Adrenal gland (tissue), 12 donors: ENCODE results near the gene SLC47A2. TPM values are rescaled to one million over a fixed set of nuclear protein-coding genes. Genes with fewer than 3 reads are reported as not detected.

ENCODE experiments used
- DNase-seq, 7 donors: peaks; one replicate each; pipeline ENCODE4 v3.0.0-alpha.2; 2019 to 2020
- H3K27ac ChIP-seq, 5 donors: fragments of 200-600 bp; sonication (generic) in 4 of 5; 1 replicate in 3 of 5; 2 replicates in 2 of 5; pipeline versions ENCODE4 v1.5.1 to v1.8.0; 2016 to 2020; ENCODE audit warnings: mild to moderate bottlenecking in 1 of 5
- H3K27me3 ChIP-seq: fragments of 200-600 bp; 2 replicates; pipeline ENCODE4 v1.8.0; 2021
- H3K36me3 ChIP-seq, 2 donors: fragments of 200-600 bp; replicated peaks in 1 of 2; 1 replicate in 1 of 2; 2 replicates in 1 of 2; pipeline versions ENCODE4 v1.5.1 to v1.8.0; 2018 to 2022
- H3K4me1 ChIP-seq, 2 donors: fragments of 200-600 bp; replicated peaks in 1 of 2; 1 replicate in 1 of 2; 2 replicates in 1 of 2; pipeline versions ENCODE4 v1.5.1 to v1.8.0; 2018 to 2021
- H3K4me3 ChIP-seq, 4 donors: fragments of 200-600 bp; sonication (generic) in 3 of 4; one replicate each; pipeline ENCODE4 v1.5.1; 2016 to 2018
- H3K9me3 ChIP-seq, 3 donors: fragments of 200-600 bp; sonication (generic) in 1 of 3; replicated peaks in 1 of 3; 1 replicate in 2 of 3; 2 replicates in 1 of 3; pipeline versions ENCODE4 v1.5.1 to v1.8.0; 2016 to 2021
- POLR2A ChIP-seq, 2 donors: fragments of 450-650 bp; IDR thresholded peaks; one replicate each; pipeline ENCODE4 v1.6.1; 2017; ENCODE audit warnings: antibody characterized with exemption in 2 of 2, mild to moderate bottlenecking in 2 of 2, moderate library complexity in 1 of 2
- WGBS, 4 donors: extraction: QIAGEN DNeasy Blood & Tissue Kit in 2 of 4; methylation state at CpG; one replicate each; pipeline versions ENCODE4 v1.1.5 to v1.1.7; 2013 to 2017; 5-methylcytosine and 5-hydroxymethylcytosine counted together
- intact Hi-C, 2 donors: fragments of 100-400 bp; cut with DNase I; formaldehyde crosslinking; loops; one replicate each; pipeline versions ENCODE4 v1.14.1 to v1.15.0; 2022 to 2023
- polyA plus RNA-seq, 3 donors: library from polyadenylated mRNA; stranded (reverse); fragments of 200-250 nt in 2 of 3; fragments of 350-450 nt in 1 of 3; fragmentation: Illumina TruSeq in 1 of 3; extraction: RNeasy Lipid Tissue Mini Kit (QIAGEN cat#74804) in 1 of 3; gene quantifications; one replicate each; pipeline ENCODE4 v1.2.3, GENCODE V29; 2013 to 2014
- total RNA-seq, 9 donors: library from RNA; depleted of rRNA in 4 of 9; stranded (reverse); fragments of >200 nt in 4 of 9; fragments of 120-200 nt in 1 of 9; fragmentation: NEBNext Ultra II Directional in 1 of 9; extraction: Animal tissue kit (Norgen Biotek cat#: 25700) in 1 of 9; gene quantifications; one replicate each; pipeline versions ENCODE4 v1.1.0 to v1.2.4, GENCODE V29; 2013 to 2023
- TF ChIP-seq, protein P1 (sequence below), 6 experiments: fragments of 450-650 bp in 4 of 6; fragments of 200-600 bp in 2 of 6; sonication (generic) in 1 of 6; IDR thresholded peaks; 1 replicate in 5 of 6; 2 replicates in 1 of 6; pipeline versions ENCODE4 v1.5.1 to v1.8.0; 2016 to 2021; ENCODE audit warnings: antibody characterized with exemption in 6 of 6, mild to moderate bottlenecking in 2 of 6, moderate library complexity in 1 of 6
- donor health status: healthy with polysubstance abuse.
- donor health status: Bipolar disorder and iron deficiency.
- donor health status: DM: yes; HTN: yes; CAD: no.
- donor health status: DM: no; HTN: no; CAD: no.
- donor health status: DM: no; HTN: no; CAD: no.
- donor health status: DM: yes; HTN: yes; CAD: no.

SLC47A2 gene
- total and polyA plus RNA-seq, 12 donors, result 0.10 to 1.3 (median 0.32) TPM; not detected in 8

DNA sequence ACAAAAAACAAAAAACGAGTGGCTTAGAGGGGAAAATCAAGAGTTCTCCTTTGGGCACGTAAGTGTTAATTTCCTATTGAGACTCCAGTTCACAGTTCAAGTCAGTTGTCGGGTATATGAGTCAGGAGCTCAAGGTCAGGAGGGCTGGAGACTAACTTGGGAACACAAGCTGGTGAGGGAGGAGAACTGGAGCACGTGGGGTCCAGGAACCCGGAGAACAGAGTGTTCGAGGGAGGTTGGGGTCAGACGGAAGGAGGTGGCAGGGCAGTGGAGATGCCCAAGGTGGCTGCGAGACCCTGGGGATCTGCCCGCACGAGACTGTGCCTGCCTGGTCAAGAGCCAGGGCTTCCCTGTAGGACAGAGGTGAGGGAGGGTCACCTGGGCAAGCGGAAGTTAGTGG is 19.7 kb upstream of the SLC47A2 start:
- Histone ChIP-seq H3K4me3 (no peak overlapping the region), H3K36me3 (no peaks in the 10 kb centered on the region), H3K9me3 (no peaks in the 10 kb centered on the region), H3K4me1 (peaks cover 12 to 14% of the 10 kb centered on the region in 2 donors), H3K27ac (peak overlapping the region in 3 of 5 donors; percentile 2 to 77 (median 6)), H3K27me3 (no peaks in the 10 kb centered on the region)
- intact Hi-C loops, result no loop called here
- no peak for TF ChIP-seq POLR2A (IDR thresholded peaks at IDR 0.05)
- TF ChIP-seq, protein P1, sequence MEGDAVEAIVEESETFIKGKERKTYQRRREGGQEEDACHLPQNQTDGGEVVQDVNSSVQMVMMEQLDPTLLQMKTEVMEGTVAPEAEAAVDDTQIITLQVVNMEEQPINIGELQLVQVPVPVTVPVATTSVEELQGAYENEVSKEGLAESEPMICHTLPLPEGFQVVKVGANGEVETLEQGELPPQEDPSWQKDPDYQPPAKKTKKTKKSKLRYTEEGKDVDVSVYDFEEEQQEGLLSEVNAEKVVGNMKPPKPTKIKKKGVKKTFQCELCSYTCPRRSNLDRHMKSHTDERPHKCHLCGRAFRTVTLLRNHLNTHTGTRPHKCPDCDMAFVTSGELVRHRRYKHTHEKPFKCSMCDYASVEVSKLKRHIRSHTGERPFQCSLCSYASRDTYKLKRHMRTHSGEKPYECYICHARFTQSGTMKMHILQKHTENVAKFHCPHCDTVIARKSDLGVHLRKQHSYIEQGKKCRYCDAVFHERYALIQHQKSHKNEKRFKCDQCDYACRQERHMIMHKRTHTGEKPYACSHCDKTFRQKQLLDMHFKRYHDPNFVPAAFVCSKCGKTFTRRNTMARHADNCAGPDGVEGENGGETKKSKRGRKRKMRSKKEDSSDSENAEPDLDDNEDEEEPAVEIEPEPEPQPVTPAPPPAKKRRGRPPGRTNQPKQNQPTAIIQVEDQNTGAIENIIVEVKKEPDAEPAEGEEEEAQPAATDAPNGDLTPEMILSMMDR (IDR thresholded peaks at IDR 0.05), result no peak
- DNase-seq, result peak in 6 of 7 donors; percentile 79 to 88 (median 84)
- WGBS, 4 donors, result 22 to 48% (median 34%) methylated on average over 11 of the region's 11 CpGs

DNA sequence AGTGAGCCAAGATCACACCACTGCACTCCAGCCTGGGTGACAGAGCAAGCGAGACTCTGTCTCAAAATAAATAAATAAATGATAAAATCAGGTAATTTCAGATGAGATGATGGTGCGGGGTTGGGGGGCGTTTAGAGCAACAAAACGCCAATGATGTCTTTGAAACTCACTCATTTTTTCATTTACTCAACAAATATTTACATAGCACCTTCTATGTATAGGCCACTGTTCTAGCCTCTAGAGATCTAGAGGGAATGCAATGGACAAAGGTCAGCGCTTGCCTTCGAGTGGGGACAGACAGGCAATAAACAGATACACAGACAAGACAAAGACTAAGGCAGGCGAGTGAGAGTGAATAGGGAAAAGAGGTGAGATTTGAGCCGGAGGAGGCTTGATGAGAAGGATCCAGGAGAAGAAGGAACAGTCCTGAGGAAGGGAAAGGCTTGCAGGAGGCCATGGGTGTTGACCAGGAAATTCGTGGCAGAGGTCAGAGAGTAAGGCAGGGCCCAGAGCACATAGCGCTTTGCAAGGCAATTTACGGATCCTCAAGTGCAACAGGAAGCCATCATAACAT is 17.7 kb upstream of the SLC47A2 start:
- intact Hi-C loops, result no loop called here
- DNase-seq, result no peak
- TF ChIP-seq, protein P1 (IDR thresholded peaks at IDR 0.05), result no peak
- no peak for TF ChIP-seq POLR2A (IDR thresholded peaks at IDR 0.05)
- WGBS, 4 donors, result 74 to 88% (median 79%) methylated on average over 11 of the region's 11 CpGs
- H3K9me3 ChIP-seq, result no peaks in the 10 kb centered on the region
- no peak overlapping the region for H3K4me3 ChIP-seq
- no peak overlapping the region for H3K27ac ChIP-seq
- peaks cover 12 to 18% of the 10 kb centered on the region in 2 donors for H3K4me1 ChIP-seq
- no peaks in the 10 kb centered on the region for H3K36me3 ChIP-seq
- H3K27me3 ChIP-seq, result no peaks in the 10 kb centered on the region

DNA sequence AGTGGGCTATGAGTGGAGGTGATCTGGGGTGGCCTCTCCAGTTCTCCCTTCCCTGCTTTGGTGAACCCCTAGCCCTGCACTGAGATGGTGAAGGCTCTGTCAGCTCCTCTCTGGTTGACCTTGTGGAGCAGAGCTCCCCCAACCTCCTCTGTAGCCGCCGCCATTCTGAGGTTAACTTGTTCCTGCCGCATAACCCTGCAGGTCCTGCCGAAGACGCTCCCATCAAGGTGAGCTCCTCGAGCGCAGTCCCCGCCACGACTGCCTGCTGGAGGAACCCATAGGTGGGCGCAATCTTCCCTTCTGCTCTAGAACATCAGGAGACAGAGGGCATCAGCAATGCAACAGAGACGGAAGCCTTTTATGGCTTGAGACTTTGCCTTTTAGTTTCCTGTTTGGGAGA is 15.2 kb upstream of the SLC47A2 start:
- H3K4me1 ChIP-seq, result peaks cover 33 to 40% of the 10 kb centered on the region in 2 donors
- H3K36me3 ChIP-seq, result no peaks in the 10 kb centered on the region
- no peaks in the 10 kb centered on the region for H3K27me3 ChIP-seq
- 92 to 97% (median 96%) methylated on average over 11 of the region's 11 CpGs for WGBS, 4 donors
- no peak overlapping the region for H3K27ac ChIP-seq
- TF ChIP-seq POLR2A (IDR thresholded peaks at IDR 0.05), result no peak
- TF ChIP-seq, protein P1 (IDR thresholded peaks at IDR 0.05), result no peak
- intact Hi-C loops, result no loop called here
- H3K4me3 ChIP-seq, result no peak overlapping the region
- H3K9me3 ChIP-seq, result no peaks in the 10 kb centered on the region
- DNase-seq, result no peak

DNA sequence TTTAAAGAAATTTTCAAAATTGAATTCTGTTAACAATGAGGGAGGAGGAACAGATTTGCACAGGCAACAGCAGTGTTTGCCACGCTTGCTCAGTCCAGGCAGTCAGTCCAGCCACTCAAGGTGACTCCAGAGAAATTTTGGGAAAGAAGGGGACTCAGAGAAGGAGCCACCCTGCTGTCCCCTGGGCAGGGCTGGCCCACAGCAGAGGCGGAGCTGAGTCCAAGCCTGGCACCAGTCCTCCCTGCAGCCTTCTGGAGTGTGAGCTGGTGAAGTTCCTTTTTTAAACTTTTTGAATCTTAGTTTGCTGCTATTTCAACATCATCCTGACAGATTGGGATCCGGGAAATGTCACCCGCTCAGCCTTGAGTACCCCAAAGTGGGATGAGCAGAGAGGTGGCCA is 14.5 kb upstream of the SLC47A2 start:
- intact Hi-C loops, result no loop called here
- peak overlapping the region in 3 of 5 donors; percentile 3 to 42 (median 10) for H3K27ac ChIP-seq
- no peak overlapping the region for H3K4me3 ChIP-seq
- peaks cover 26 to 33% of the 10 kb centered on the region in 2 donors for H3K4me1 ChIP-seq
- 57 to 61% (median 60%) methylated on average over 3 to 4 of the region's 4 CpGs for WGBS, 4 donors
- TF ChIP-seq, protein P1 (IDR thresholded peaks at IDR 0.05), result no peak
- no peak for TF ChIP-seq POLR2A (IDR thresholded peaks at IDR 0.05)
- no peaks in the 10 kb centered on the region for H3K27me3 ChIP-seq
- H3K36me3 ChIP-seq, result no peaks in the 10 kb centered on the region
- no peaks in the 10 kb centered on the region for H3K9me3 ChIP-seq
- peak in 3 of 7 donors; percentile 44 to 53 (median 45) for DNase-seq
